ENCODE data around the gene SYT7.
"Not testable (repeated sequence)": the region's sequence is repeated elsewhere in the genome, so short reads cannot be mapped to it uniquely, and the experiment has no call there.

Gene SYT7

GRCh38 chr11:61476371-61476770 is 104.5 kb downstream of the SYT7 start:
- DNase-seq (ENCODE audit: low read depth in 2 of 2) = no peak

GRCh38 chr11:61475433-61475832 is 105.4 kb downstream of the SYT7 start:
- DNase-seq (ENCODE audit: low read depth in 2 of 2) = no peak

- DNase-seq (ENCODE audit: low read depth in 2 of 2) = no peak
Measured at GRCh38 chr11:61474013-61474643, 106.7 kb downstream of the SYT7 start.

- no peak for DNase-seq (ENCODE audit: low read depth in 2 of 2)
Measured at GRCh38 chr11:61473370-61474012, 107.4 kb downstream of the SYT7 start.

- no peak for DNase-seq (ENCODE audit: low read depth in 2 of 2)
Measured at GRCh38 chr11:61472868-61473267, 108.0 kb downstream of the SYT7 start.

- no peak for DNase-seq (ENCODE audit: low read depth in 2 of 2)
Measured at GRCh38 chr11:61472282-61472681, 108.6 kb downstream of the SYT7 start.

GRCh38 chr11:61468002-61468401 is 112.9 kb downstream of the SYT7 start:
- DNase-seq (ENCODE audit: low read depth in 2 of 2) = no peak

- DNase-seq (ENCODE audit: low read depth in 2 of 2) = not testable (repeated sequence)
Measured at GRCh38 chr11:61467602-61468001, 113.3 kb downstream of the SYT7 start.

All from stimulated activated CD8-positive, alpha-beta memory T cell treated with anti-CD3 and anti-CD28 coated beads, Interleukin-2, amount 100 ng/mL, for 1 hour (primary cell).